Right kidney (tissue), 1 donor: ENCODE results near the gene DSCAML1.

Experiments used
- DNase-seq: peaks from one replicate; pipeline ENCODE4 v3.0.0-alpha.2; 2016

DSCAML1 gene

GRCh38 chr11:117394221-117394925 lies 402.6 kb downstream of the DSCAML1 start:
- DNase-seq: no peak

DNA sequence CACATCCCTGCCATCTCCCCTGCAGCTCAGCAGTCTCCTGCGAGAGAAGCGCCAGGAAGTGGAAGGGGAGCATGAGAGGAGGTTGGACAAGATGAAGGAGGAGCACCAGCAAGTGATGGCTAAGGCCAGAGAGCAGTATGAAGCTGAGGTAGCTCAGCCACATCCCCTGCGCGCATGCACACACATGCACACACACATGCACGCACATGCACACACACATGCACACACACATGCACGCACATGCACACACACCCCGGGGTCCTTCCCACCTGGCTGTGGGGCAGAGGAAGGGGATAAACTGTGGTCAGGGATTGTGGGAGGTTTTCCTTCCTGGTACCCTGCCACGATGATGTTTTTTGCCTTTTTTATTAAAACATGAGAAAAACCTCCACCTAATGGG lies 404.0 kb downstream of the DSCAML1 start:
- no peak for DNase-seq

- DNase-seq: no peak
Observed at GRCh38 chr11:117392001-117392690, 404.9 kb downstream of the DSCAML1 start.

GRCh38 chr11:117391181-117391580 lies 405.8 kb downstream of the DSCAML1 start:
- no peak for DNase-seq

DNA sequence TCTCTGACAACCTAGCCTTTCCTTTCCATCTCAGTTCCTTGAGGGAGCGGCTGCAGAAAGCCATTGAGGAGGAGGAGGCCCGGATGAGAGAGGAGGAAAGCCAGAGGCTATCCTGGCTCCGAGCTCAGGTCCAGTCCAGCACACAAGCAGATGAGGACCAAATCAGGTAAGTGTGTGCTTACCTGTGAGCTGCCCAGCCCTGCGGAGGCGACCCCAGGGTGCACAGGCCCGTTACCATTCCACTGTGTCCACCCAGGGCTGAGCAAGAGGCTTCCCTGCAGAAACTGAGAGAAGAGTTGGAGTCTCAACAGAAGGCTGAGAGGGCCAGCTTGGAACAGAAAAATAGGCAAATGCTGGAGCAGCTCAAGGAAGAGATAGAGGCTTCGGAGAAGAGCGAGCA lies 406.3 kb downstream of the DSCAML1 start:
- no peak for DNase-seq

DNA sequence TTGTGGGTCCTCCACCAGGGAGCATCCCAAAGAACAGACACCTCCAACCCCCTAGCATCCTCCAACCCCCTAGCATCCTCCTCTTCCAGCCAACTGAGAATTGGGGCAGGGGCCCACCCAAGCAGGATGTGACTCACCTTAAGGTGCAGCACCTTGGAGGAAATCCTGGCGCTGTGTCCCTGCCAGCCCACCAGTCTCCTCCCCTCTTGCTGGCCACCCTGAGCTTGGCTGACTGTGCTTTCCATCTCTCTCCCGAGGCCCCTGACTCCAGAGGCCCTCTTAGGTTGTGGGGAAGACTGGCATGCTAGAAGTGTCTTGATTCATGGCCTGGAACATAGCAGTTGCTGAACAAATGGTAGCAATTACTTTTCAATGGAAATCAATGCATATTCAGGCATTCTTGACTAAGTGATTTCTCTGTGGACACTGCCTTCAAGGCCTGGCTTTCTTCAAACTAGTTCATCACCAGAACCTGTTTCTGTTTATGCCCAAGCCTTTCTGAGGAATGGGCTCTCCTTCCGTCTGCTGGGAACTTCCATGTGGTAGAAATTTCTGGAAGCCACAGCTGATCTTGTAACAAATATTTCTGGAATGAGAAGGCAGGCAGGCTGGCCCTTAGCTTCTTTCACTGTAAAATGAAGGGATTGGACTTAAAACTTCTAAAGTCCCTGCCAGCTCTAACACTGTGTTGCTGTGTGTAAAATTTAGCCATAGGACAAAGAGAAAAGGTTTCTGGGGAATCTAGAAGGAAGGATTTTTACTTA lies 408.8 kb downstream of the DSCAML1 start:
- no peak for DNase-seq

DNA sequence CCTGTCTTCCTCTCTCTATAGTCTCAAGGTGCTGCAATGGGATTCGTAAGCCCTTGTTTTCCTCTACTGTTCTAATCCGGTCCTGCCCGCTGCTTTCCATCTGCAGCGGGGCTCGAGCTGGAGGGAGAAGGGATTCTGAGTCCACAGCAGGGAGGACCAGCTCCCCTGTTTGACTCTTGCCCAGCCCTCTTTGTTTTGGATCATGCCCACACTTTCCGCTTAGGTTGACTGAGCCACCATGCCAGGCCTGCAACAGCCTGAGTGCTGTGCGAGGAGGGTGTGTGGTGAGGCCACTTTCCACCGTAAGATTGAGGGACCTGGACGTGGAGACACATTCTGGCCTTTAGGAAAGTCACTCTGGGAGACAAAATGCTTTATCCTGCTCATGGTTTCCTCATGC lies 411.1 kb downstream of the DSCAML1 start:
- no peak for DNase-seq

- no peak for DNase-seq
Observed at GRCh38 chr11:117385471-117385870, 411.5 kb downstream of the DSCAML1 start.

DNA sequence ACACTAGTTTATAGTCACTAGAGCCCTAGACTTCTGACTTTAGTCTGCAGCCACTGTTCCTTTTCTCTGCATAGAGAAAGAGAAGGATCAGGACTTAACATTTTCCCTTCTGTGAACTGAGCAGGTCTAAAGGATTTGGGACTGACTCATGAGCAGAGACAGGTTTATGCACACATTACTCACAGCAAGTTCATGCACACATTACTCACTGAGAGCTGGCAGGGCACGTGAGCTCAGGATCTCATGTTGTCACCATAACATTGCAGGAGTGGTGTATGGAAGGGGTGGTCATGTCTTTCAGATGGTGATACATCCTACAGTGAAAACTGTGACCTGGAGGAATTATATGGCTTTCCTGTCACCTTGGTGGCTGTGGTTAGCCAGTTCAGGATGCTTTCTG lies 413.0 kb downstream of the DSCAML1 start:
- DNase-seq: no peak

- DNase-seq: no peak
Observed at GRCh38 chr11:117382746-117383145, 414.3 kb downstream of the DSCAML1 start.

- DNase-seq: no peak
Observed at GRCh38 chr11:117381481-117382387, 415.3 kb downstream of the DSCAML1 start.

DNA sequence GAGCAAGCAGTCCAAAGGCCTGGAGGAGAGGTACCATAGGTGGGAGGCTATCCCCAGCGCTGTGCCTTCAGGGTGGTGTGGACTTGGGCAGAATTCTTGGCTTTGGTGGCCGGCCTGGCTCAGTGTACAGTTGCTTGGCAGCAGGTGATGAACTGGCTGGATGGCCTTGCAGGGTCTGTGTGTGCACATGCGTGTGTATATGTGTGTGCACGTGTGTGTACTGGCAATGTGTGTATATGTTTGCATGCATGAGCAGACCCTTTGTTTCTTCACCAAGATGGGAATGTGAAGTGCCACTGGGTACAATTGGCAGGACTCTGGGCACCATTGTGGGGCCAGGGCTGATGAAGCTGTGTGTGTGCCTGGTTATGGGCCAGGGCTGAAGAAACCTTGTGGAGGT lies 416.3 kb downstream of the DSCAML1 start:
- no peak for DNase-seq

DNA sequence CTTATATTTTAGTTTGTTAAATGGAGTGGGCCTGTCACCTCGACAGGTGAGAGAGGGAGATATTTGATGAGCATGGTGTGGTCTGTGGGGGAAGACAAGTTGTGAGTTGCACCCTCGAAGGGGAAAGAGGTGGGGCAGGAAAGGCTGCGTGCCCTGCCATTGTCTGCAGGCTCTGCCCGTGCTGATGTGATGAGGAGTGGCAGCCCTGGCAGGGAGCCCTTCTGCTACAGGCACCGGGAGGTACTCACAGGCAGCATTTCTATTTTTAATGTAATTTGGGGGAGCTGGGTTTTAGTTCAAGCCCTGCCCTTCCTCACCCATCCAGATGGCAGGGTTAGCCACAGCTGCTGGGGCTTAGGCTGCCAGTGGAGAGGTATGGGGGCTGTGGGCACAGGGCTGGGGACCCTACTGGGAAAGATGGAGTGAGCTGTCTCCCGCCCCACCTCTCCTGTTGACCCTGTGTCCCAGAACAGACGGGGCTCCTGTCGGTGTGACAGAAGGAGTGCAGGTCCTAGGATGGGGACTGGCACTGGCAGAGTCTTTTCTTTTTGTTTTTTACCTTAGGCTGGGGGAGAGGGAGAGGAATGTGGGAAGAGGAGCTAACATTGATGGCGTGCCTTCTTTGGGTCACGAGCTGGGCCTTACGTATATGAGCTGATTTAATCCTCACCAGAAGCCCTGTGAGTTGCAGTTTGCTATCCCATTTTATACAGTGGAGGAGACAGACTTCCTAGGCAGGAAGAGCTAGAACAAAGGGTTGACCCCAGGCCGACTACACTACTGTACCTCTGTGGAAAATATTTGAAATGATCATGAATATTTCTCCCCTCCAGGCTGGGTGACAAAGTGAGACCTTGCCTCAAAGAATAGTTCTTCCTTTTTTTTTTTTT lies 417.8 kb downstream of the DSCAML1 start:
- DNase-seq: no peak
